Breast epithelium (tissue), 3 donors: ENCODE measurements around the gene SET.

Experiments
- POLR2A ChIP-seq: fragments of 450-650 bp; IDR thresholded peaks from one replicate; pipeline ENCODE4 v1.6.1; 2016; ENCODE audit warnings: antibody characterized with exemption, mild to moderate bottlenecking, moderate library complexity
- POLR2AphosphoS5 ChIP-seq, 3 donors: sonication (generic); formaldehyde crosslinking; IDR thresholded peaks; one replicate each; pipeline ENCODE4 v1.6.1; 2017; ENCODE audit warnings: antibody characterized with exemption in 3 of 3
- TF ChIP-seq, protein P1 (sequence below), 3 donors: fragments of 450-650 bp; IDR thresholded peaks; one replicate each; pipeline ENCODE4 v1.5.1; 2016 to 2017; ENCODE audit warnings: antibody characterized with exemption in 3 of 3, mild to moderate bottlenecking in 3 of 3, moderate library complexity in 3 of 3

DNA sequence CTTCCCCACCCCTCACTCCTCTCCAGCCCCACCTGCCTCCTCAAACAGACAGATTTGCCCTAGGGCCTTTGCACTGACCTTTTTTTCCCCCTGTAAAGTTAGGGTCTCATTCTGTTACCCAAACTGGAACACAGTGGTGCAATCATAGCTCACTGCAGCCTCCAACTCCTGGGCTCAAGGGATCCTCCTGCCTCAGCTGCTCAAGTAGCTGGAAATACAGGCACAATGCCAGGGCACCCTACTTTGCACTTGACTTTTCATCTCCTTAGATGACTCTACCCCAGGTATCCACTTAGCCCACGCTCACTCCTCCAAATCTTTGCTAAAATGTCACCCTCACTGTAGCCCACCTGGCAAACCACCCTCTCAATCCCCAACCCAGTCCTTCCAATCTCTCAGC is 34.5 kb upstream of the SET start:
- TF ChIP-seq, protein P1, sequence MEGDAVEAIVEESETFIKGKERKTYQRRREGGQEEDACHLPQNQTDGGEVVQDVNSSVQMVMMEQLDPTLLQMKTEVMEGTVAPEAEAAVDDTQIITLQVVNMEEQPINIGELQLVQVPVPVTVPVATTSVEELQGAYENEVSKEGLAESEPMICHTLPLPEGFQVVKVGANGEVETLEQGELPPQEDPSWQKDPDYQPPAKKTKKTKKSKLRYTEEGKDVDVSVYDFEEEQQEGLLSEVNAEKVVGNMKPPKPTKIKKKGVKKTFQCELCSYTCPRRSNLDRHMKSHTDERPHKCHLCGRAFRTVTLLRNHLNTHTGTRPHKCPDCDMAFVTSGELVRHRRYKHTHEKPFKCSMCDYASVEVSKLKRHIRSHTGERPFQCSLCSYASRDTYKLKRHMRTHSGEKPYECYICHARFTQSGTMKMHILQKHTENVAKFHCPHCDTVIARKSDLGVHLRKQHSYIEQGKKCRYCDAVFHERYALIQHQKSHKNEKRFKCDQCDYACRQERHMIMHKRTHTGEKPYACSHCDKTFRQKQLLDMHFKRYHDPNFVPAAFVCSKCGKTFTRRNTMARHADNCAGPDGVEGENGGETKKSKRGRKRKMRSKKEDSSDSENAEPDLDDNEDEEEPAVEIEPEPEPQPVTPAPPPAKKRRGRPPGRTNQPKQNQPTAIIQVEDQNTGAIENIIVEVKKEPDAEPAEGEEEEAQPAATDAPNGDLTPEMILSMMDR (IDR thresholded peaks at IDR 0.05), result no peak
- no peak for TF ChIP-seq POLR2A
- TF ChIP-seq POLR2AphosphoS5 (IDR thresholded peaks at IDR 0.05), result no peak
